Erythroblast (primary cell): ENCODE results near the gene LRP2.

Experiments
- GATA1 ChIP-seq: IDR thresholded peaks from 2 replicates; pipeline ENCODE4 v1.6.1; 2011; ENCODE audit warnings: low read depth, mild to moderate bottlenecking, control low read depth, low read length, moderate library complexity
- POLR2A ChIP-seq: IDR thresholded peaks from 2 replicates; pipeline ENCODE4 v1.6.1; 2011; ENCODE audit warnings: mild to moderate bottlenecking, low read length

DNA sequence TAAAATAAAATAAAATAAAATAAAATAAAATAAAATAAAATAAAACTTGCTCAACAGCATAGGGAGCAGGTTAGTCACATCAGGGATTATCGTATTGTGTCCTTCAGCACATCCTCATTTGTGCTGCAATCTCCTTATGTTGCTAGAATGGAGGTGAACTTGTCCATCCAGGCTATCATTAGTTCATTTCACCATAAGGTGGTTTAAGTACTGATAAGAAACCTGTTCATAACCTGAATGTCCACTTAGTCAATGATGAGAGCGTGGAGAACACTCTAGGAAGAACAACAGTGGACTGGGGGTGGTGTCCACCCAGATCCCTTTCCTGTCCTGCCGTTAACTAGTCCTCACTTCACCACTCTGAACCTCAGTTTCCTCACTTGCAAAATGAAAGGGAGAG lies 271.1 kb downstream of the LRP2 start:
- no peak for TF ChIP-seq POLR2A
- TF ChIP-seq GATA1: no peak
